ENCODE data around the gene SGTA. TPM values are rescaled to one million over a fixed set of nuclear protein-coding genes. Genes with fewer than 3 reads are reported as not detected.

Gene SGTA
- total and polyA plus RNA-seq, 2 of the 8 experiments (the other 6 are each of a cell fraction or from before 2014, with no cell fraction given) = 86.8 to 130 TPM

- TF ChIP-seq HDAC2 (IDR thresholded peaks at IDR 0.05; ENCODE audit: borderline replicate concordance in 1 of 2, low read depth in 2 of 2, low read length in 2 of 2) = no peak
- TF ChIP-seq KDM4A (IDR thresholded peaks at IDR 0.05; ENCODE audit: low read depth, low read length, severe bottlenecking) = no peak
- no peak for TF ChIP-seq EP300 (IDR thresholded peaks at IDR 0.05; ENCODE audit: borderline replicate concordance in 1 of 2, low read depth in 2 of 2, low read length in 2 of 2)
- TF ChIP-seq CBX5 (IDR thresholded peaks at IDR 0.05; ENCODE audit: low read depth, low read length) = no peak
- TF ChIP-seq CREB1 (IDR thresholded peaks at IDR 0.05) = no peak
These were observed 19.8 kb upstream of the SGTA start (continued) for GRCh38 chr19:2802826-2803225.

Data from H1 (cell line).